ENCODE data around the gene MTMR12. TPM values are rescaled to one million over a fixed set of nuclear protein-coding genes. Genes with fewer than 3 reads are reported as not detected.

Gene MTMR12
- total and polyA plus RNA-seq, 2 of the 13 experiments (the other 11 are each of a cell fraction or from before 2014, with no cell fraction given): 23.4 to 36.6 TPM

DNA sequence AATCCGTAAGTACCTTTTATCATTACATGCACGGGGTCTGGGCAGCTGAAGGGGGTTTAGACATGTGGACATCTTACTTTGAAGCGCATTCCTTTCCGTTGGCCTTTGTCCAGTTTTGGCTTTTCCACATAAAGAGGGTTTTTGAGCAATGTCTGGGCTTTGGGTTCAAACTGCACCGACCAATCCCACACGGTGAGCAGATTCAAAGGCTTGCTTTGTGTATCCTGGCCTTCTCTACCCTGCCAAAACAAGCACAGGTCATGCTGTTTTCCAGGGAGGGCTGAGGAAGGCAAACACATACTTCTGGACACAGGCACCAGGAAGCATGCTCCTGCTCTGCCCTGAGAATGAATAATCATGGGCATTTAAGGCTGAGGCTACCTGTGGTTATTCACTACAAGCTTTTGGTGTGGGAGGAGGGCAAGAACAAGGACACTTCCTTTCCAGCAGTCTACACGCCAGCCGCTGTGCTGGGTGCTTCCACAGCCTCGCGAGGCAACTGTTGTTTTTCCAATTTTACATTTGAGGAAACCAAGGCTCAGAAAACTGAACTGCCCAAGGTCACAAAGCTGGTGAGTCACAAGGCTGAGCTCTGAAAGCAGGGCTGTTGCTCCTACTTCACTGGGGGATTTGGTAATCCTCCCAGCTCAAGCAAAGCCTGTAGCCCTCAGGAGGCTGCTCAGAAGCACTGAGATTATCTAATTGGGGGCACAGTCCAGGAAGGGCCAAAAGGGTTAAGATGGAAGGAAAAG, 78.9 kb downstream of the MTMR12 start (continued):
- TF ChIP-seq THAP7 (CRISPR knock-in tag; IDR thresholded peaks at IDR 0.05): no peak
- no peak for TF ChIP-seq STAG1 (CRISPR knock-in tag; IDR thresholded peaks at IDR 0.05)
- no peak for TF ChIP-seq SSRP1 (CRISPR knock-in tag; IDR thresholded peaks at IDR 0.05)
- peak; percentile 56; the same call in 1 of the 2 replicates for TF ChIP-seq ZSCAN31 (CRISPR knock-in tag; IDR thresholded peaks at IDR 0.05; ENCODE audit: low read depth)
- TF ChIP-seq ZBTB34 (CRISPR knock-in tag; IDR thresholded peaks at IDR 0.05): peak; percentile 99
- TF ChIP-seq, protein P1, sequence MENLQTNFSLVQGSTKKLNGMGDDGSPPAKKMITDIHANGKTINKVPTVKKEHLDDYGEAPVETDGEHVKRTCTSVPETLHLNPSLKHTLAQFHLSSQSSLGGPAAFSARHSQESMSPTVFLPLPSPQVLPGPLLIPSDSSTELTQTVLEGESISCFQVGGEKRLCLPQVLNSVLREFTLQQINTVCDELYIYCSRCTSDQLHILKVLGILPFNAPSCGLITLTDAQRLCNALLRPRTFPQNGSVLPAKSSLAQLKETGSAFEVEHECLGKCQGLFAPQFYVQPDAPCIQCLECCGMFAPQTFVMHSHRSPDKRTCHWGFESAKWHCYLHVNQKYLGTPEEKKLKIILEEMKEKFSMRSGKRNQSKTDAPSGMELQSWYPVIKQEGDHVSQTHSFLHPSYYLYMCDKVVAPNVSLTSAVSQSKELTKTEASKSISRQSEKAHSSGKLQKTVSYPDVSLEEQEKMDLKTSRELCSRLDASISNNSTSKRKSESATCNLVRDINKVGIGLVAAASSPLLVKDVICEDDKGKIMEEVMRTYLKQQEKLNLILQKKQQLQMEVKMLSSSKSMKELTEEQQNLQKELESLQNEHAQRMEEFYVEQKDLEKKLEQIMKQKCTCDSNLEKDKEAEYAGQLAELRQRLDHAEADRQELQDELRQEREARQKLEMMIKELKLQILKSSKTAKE (CRISPR knock-in tag; IDR thresholded peaks at IDR 0.05; ENCODE audit: borderline replicate concordance): peak; percentile 90; the same call in 1 of the 2 replicates
- TF ChIP-seq SALL2 (CRISPR knock-in tag; IDR thresholded peaks at IDR 0.05): peak; percentile 68
- no peak for TF ChIP-seq ARNT (IDR thresholded peaks at IDR 0.05)
- no peak for TF ChIP-seq ZNF576 (CRISPR knock-in tag; IDR thresholded peaks at IDR 0.05)
- peak; percentile 59; the same call in 1 of the 2 replicates for TF ChIP-seq ZNF784 (CRISPR knock-in tag; IDR thresholded peaks at IDR 0.05; ENCODE audit: borderline replicate concordance)
- no peak for TF ChIP-seq HOXA9 (CRISPR knock-in tag; IDR thresholded peaks at IDR 0.05; ENCODE audit: borderline replicate concordance)
- TF ChIP-seq ZNF572 (CRISPR knock-in tag; IDR thresholded peaks at IDR 0.05): no peak
- TF ChIP-seq, protein P2, sequence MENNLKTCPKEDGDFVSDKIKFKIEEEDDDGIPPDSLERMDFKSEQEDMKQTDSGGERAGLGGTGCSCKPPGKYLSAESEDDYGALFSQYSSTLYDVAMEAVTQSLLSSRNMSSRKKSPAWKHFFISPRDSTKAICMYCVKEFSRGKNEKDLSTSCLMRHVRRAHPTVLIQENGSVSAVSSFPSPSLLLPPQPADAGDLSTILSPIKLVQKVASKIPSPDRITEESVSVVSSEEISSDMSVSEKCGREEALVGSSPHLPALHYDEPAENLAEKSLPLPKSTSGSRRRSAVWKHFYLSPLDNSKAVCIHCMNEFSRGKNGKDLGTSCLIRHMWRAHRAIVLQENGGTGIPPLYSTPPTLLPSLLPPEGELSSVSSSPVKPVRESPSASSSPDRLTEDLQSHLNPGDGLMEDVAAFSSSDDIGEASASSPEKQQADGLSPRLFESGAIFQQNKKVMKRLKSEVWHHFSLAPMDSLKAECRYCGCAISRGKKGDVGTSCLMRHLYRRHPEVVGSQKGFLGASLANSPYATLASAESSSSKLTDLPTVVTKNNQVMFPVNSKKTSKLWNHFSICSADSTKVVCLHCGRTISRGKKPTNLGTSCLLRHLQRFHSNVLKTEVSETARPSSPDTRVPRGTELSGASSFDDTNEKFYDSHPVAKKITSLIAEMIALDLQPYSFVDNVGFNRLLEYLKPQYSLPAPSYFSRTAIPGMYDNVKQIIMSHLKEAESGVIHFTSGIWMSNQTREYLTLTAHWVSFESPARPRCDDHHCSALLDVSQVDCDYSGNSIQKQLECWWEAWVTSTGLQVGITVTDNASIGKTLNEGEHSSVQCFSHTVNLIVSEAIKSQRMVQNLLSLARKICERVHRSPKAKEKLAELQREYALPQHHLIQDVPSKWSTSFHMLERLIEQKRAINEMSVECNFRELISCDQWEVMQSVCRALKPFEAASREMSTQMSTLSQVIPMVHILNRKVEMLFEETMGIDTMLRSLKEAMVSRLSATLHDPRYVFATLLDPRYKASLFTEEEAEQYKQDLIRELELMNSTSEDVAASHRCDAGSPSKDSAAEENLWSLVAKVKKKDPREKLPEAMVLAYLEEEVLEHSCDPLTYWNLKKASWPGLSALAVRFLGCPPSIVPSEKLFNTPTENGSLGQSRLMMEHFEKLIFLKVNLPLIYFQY (CRISPR knock-in tag; IDR thresholded peaks at IDR 0.05; ENCODE audit: borderline replicate concordance): peak; percentile 61; the same call in 1 of the 2 replicates
- TF ChIP-seq ZNF432 (CRISPR knock-in tag; IDR thresholded peaks at IDR 0.05; ENCODE audit: borderline replicate concordance): no peak
- peak; percentile 29 for TF ChIP-seq PHF5A (CRISPR knock-in tag; IDR thresholded peaks at IDR 0.05; ENCODE audit: low read depth, unreplicated experiment)
- 0 out of 2 replicates have a peak, but pooled peaks have one; percentile 52 for TF ChIP-seq GATA4 (IDR thresholded peaks at IDR 0.05; ENCODE audit: borderline replicate concordance, low read depth)
- TF ChIP-seq MED13 (CRISPR knock-in tag; IDR thresholded peaks at IDR 0.05): no peak; the same call in none of the 2 replicates
- peak; percentile 76 for TF ChIP-seq HDAC2 (CRISPR knock-in tag; IDR thresholded peaks at IDR 0.05)
- TF ChIP-seq JUNB (CRISPR knock-in tag; IDR thresholded peaks at IDR 0.05; ENCODE audit: borderline replicate concordance): peak; percentile 37; the same call in 1 of the 2 replicates
- TF ChIP-seq ZNF749 (CRISPR knock-in tag; IDR thresholded peaks at IDR 0.05; ENCODE audit: borderline replicate concordance): peak; percentile 62; the same call in 1 of the 2 replicates

All from HepG2 (cell line).